Kidney (tissue), 14 donors: Measurements from ENCODE around the gene TSPAN14. TPM values are rescaled to one million over a fixed set of nuclear protein-coding genes. Genes with fewer than 3 reads are reported as not detected.

Experiments
- DNase-seq, 5 donors: peaks; one replicate each; pipeline ENCODE4 v3.0.0-alpha.2; 2013 to 2020
- FAIRE-seq: peaks from 2 replicates; lab custom pipeline; 2012; peaks lifted over from hg19 to GRCh38; lab: Jason Lieb, UNC
- H3K27ac ChIP-seq, 2 donors: one replicate each; pipeline ENCODE4 v1.7.0; 2013; ENCODE audit warnings: low read depth in 2 of 2, low read length in 2 of 2, inconsistent platforms in 1 of 2
- H3K27me3 ChIP-seq: one replicate; pipeline ENCODE4 v1.7.1; 2013; ENCODE audit warnings: low read length, inconsistent platforms; ENCODE audit not compliant: control insufficient read depth, insufficient read depth
- H3K36me3 ChIP-seq, 3 donors: one replicate each; pipeline versions ENCODE4 v1.7.0 to v1.7.1; 2013; ENCODE audit warnings: low read length in 3 of 3, control low read depth in 1 of 3, inconsistent platforms in 1 of 3; ENCODE audit not compliant: insufficient read depth in 3 of 3, control insufficient read depth in 2 of 3
- H3K4me1 ChIP-seq, 3 donors: one replicate each; pipeline versions ENCODE4 v1.7.0 to v1.7.1; 2013; ENCODE audit warnings: low read length in 3 of 3, inconsistent platforms in 1 of 3, low read depth in 1 of 3; ENCODE audit not compliant: control insufficient read depth in 2 of 3, insufficient read depth in 2 of 3
- H3K4me3 ChIP-seq, 3 donors: one replicate each; pipeline versions ENCODE4 v1.7.0 to v1.8.1; 2013; ENCODE audit warnings: low read length in 3 of 3, control low read depth in 1 of 3, inconsistent platforms in 1 of 3
- H3K9ac ChIP-seq, 3 donors: one replicate each; pipeline versions ENCODE4 v1.7.0 to v1.7.1; 2013; ENCODE audit warnings: low read length in 3 of 3, control low read depth in 1 of 3, inconsistent platforms in 1 of 3
- H3K9me3 ChIP-seq, 3 donors: one replicate each; pipeline versions ENCODE4 v1.7.0 to v1.7.1; 2013; ENCODE audit warnings: low read length in 3 of 3, control low read depth in 1 of 3, inconsistent platforms in 1 of 3; ENCODE audit not compliant: control insufficient read depth in 2 of 3, insufficient read depth in 1 of 3
- intact Hi-C: fragments of 100-400 bp; cut with DNase I; formaldehyde crosslinking; loops from one replicate; pipeline ENCODE4 v1.11.1; 2022
- polyA plus RNA-seq: library from polyadenylated mRNA; stranded (reverse); fragments of 350-450 nt; fragmentation: Illumina TruSeq; extraction: RNeasy Lipid Tissue Mini Kit (QIAGEN cat#74804); gene quantifications from one replicate; pipeline ENCODE4 v1.2.3, GENCODE V29; 2014; ENCODE audit warnings: low read depth, low replicate concordance; ENCODE audit not compliant: insufficient read depth
- total RNA-seq: library from RNA; stranded (reverse); fragmentation: NEBNext Ultra II Directional; extraction: Animal tissue kit (Norgen Biotek cat#: 25700); gene quantifications from one replicate; pipeline ENCODE4 v1.2.1, GENCODE V29; 2021
- TF ChIP-seq, protein P1 (sequence below): IDR thresholded peaks from 3 replicates; pipeline ENCODE4 v1.5.1; 2012; ENCODE audit warnings: mild to moderate bottlenecking, moderate library complexity, borderline replicate concordance; ENCODE audit not compliant: insufficient read depth; ENCODE audit errors: extremely low read depth
- donor health status: control.
- donor health status: control.
- donor health status: control.
- donor health status: control.
- donor health status: control.
- donor health status: DM: yes; HTN: yes; CAD: no.
- donor health status: Normal renal cell carcinoma (clear cell type).

Gene TSPAN14
- total and polyA plus RNA-seq, 2 donors from 2014 or later, result 36.8 to 183 TPM

GRCh38 chr10:80497187-80498077 is 43.3 kb downstream of the TSPAN14 start:
- peaks cover 0 to 59% (median 55%) of the 10 kb centered on the region in 3 donors for H3K4me1 ChIP-seq
- no peaks in the 10 kb centered on the region for H3K27me3 ChIP-seq
- TF ChIP-seq, protein P1, sequence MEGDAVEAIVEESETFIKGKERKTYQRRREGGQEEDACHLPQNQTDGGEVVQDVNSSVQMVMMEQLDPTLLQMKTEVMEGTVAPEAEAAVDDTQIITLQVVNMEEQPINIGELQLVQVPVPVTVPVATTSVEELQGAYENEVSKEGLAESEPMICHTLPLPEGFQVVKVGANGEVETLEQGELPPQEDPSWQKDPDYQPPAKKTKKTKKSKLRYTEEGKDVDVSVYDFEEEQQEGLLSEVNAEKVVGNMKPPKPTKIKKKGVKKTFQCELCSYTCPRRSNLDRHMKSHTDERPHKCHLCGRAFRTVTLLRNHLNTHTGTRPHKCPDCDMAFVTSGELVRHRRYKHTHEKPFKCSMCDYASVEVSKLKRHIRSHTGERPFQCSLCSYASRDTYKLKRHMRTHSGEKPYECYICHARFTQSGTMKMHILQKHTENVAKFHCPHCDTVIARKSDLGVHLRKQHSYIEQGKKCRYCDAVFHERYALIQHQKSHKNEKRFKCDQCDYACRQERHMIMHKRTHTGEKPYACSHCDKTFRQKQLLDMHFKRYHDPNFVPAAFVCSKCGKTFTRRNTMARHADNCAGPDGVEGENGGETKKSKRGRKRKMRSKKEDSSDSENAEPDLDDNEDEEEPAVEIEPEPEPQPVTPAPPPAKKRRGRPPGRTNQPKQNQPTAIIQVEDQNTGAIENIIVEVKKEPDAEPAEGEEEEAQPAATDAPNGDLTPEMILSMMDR, result no peak

DNA sequence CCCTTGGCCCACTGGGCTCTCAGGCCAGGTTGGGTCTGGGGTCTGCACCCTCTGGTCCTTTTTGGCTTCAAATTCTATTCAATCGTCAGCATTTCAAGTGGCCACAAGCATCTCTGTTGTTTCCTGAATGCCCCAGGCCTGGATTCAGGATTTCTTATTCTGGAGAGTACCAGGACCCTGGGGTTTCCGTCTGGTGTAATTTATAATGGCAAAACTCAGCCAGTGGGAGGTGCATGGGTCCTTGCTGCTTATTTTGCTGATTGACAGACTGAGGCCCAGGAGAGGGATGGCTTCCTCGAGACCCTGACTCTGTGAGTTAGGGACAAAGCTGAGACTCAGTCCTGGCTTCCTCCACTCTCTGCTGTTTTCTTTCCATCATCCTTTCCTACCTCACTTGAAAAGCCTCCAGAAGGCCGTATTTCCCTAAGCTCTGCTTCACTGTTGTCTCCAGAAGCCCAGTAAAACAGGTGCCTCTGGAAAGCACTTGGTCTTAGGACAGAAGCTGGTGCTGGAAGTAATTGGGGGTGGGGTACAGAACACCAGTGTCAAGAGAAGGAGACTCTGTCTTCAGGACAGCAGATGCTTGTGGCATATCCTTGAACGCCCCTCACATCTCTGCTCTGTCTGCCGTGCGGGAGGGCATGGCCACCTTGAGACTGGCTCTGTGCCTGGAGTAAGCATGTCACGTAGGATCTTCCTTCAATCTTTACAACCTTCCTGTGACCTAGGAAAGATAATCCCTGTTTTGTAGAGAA is 44.1 kb downstream of the TSPAN14 start:
- Histone ChIP-seq H3K9me3 (no peaks in the 10 kb centered on the region), H3K4me1 (peaks cover 0 to 65% (median 54%) of the 10 kb centered on the region in 3 donors), H3K27me3 (no peaks in the 10 kb centered on the region), H3K9ac (peak overlapping the region in 1 of 3 donors; percentile 51), H3K27ac (peak overlapping the region; percentile 82 to 93), H3K4me3 (peak overlapping the region in 1 of 3 donors; percentile 28), H3K36me3 (peaks cover 0 to 17% (median 3%) of the 10 kb centered on the region in 3 donors)
- DNase-seq, result peak in 1 of 5 donors; percentile 13
- FAIRE-seq, result no peak
- TF ChIP-seq, protein P1, result no peak
- intact Hi-C loops, result no loop called here

More at GRCh38 chr10:80497187-80498077, 43.3 kb downstream of the TSPAN14 start:
- no peaks in the 10 kb centered on the region for H3K9me3 ChIP-seq
- H3K9ac ChIP-seq, result peak overlapping the region in 1 of 3 donors; percentile 51
- peak overlapping the region; percentile 82 to 93 for H3K27ac ChIP-seq
- DNase-seq, result peak in 2 of 5 donors; percentile 42 to 50
- no peak for FAIRE-seq
- H3K36me3 ChIP-seq, result peaks cover 0 to 17% (median 3%) of the 10 kb centered on the region in 3 donors
- intact Hi-C loops, result no loop called here
- H3K4me3 ChIP-seq, result no peak overlapping the region

- no peaks in the 10 kb centered on the region for H3K9me3 ChIP-seq
- peaks cover 0 to 66% (median 53%) of the 10 kb centered on the region in 3 donors for H3K4me1 ChIP-seq
- intact Hi-C loops, result no loop called here
- peaks cover 0 to 17% (median 0%) of the 10 kb centered on the region in 3 donors for H3K36me3 ChIP-seq
- H3K4me3 ChIP-seq, result peak overlapping the region in 2 of 3 donors; percentile 6 to 28
- peak overlapping the region; percentile 82 to 93 for H3K27ac ChIP-seq
- H3K27me3 ChIP-seq, result no peaks in the 10 kb centered on the region
- peak overlapping the region in 1 of 3 donors; percentile 51 for H3K9ac ChIP-seq
- DNase-seq (peak; percentile 30 to 98 (median 54)), FAIRE-seq (no peak)
- TF ChIP-seq, protein P1, result no peak
Measured at GRCh38 chr10:80498833-80499741, 45.0 kb downstream of the TSPAN14 start.
